ENCODE results near the gene JAG1.

DNA sequence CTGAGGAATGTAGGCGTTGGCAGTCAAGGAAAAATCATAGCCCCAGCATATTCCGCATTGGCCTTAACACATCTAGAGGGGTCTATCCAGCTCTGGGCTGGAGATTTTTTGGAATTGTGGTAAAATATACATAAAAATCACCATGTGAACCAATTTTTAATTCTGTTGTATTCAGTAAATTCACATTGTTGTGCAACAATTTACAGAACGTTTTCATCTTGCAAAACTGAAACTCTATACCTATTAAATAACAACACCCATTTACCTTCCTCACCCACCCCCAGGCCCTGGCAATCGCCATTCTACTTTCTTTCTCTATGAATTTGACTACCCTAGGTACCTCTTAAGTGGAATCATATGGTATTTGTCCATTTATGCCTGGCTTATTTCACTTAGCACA, 6.8 kb upstream of the JAG1 start:
- TF ChIP-seq ZNF8 (CRISPR knock-in tag; IDR thresholded peaks at IDR 0.05) (no peak), ZFP3 (CRISPR knock-in tag; IDR thresholded peaks at IDR 0.05) (no peak), ARNTL (CRISPR knock-in tag; IDR thresholded peaks at IDR 0.05; ENCODE audit: borderline replicate concordance, low read depth) (no peak), BACH2 (CRISPR knock-in tag; IDR thresholded peaks at IDR 0.05; ENCODE audit: borderline replicate concordance) (no peak), RARB (CRISPR knock-in tag; IDR thresholded peaks at IDR 0.05) (no peak), GLIS3 (CRISPR knock-in tag; IDR thresholded peaks at IDR 0.05) (no peak)
- TF ChIP-seq, protein P1, sequence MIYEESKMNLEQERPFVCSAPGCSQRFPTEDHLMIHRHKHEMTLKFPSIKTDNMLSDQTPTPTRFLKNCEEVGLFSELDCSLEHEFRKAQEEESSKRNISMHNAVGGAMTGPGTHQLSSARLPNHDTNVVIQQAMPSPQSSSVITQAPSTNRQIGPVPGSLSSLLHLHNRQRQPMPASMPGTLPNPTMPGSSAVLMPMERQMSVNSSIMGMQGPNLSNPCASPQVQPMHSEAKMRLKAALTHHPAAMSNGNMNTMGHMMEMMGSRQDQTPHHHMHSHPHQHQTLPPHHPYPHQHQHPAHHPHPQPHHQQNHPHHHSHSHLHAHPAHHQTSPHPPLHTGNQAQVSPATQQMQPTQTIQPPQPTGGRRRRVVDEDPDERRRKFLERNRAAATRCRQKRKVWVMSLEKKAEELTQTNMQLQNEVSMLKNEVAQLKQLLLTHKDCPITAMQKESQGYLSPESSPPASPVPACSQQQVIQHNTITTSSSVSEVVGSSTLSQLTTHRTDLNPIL (CRISPR knock-in tag; IDR thresholded peaks at IDR 0.05; ENCODE audit: low read depth): no peak
